A549 treated with DMSO at 1 μM for 4 hours (cell line): ENCODE results near the gene ASMTL. TPM values are rescaled to one million over a fixed set of nuclear protein-coding genes. Genes with fewer than 3 reads are reported as not detected.

Source experiments
- total RNA-seq: library from RNA; stranded (reverse); fragments of 200-300 nt; extraction: Qiagen RNA extraction; gene quantifications from 5 replicates; pipeline ENCODE4 v1.2.3, GENCODE V29; 2022; ENCODE audit warnings: low read depth

The ASMTL gene, protein sequence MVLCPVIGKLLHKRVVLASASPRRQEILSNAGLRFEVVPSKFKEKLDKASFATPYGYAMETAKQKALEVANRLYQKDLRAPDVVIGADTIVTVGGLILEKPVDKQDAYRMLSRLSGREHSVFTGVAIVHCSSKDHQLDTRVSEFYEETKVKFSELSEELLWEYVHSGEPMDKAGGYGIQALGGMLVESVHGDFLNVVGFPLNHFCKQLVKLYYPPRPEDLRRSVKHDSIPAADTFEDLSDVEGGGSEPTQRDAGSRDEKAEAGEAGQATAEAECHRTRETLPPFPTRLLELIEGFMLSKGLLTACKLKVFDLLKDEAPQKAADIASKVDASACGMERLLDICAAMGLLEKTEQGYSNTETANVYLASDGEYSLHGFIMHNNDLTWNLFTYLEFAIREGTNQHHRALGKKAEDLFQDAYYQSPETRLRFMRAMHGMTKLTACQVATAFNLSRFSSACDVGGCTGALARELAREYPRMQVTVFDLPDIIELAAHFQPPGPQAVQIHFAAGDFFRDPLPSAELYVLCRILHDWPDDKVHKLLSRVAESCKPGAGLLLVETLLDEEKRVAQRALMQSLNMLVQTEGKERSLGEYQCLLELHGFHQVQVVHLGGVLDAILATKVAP
- 16.9 to 20.6 TPM (median 19.6 TPM) in 5 replicates for total RNA-seq

DNA sequence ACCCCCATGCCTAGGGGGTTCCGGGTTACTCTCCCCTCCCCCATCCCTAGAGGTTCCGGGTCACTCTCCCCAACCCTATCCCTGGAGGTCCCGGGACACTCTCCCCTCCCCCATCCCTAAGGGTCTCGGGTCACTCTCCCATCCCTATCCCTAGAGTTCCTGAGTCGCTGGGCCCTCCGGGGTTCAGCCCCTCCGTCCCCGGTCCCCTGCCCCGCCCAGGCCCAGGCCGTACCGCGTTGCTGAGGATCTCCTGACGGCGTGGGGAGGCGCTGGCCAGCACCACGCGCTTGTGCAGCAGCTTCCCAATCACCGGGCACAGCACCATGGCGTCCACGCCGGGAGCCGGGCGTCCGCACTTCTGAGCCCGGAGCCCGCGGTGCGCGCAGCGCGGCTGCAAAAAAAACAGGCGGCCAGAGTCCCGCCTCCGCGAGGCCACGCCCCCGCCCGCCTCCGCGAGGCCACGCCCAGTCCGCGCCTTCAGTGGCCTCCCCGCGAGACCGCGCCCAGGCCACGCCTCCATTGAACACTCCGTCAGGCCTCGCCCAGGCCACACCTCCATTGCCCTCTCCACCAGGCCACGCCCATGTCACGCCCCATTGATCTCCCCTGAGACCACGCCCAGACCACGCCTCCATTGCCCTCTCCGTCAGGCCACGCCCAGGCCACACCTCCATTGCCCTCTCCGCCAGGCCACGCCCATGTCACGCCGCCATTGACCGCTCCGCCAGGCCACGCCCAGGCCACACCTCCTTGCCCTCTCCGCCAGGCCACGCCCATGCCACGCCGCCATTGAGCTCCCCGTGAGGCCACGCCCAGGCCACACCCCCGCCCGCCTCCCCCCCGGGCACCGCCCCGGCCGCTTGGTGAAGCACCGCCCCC is at the start of gene ASMTL:
ASMTL (minus strand) TSS at position 394 of the 879 bp plus-strand sequence; CDS start at position 325, 69 bp downstream.

DNA sequence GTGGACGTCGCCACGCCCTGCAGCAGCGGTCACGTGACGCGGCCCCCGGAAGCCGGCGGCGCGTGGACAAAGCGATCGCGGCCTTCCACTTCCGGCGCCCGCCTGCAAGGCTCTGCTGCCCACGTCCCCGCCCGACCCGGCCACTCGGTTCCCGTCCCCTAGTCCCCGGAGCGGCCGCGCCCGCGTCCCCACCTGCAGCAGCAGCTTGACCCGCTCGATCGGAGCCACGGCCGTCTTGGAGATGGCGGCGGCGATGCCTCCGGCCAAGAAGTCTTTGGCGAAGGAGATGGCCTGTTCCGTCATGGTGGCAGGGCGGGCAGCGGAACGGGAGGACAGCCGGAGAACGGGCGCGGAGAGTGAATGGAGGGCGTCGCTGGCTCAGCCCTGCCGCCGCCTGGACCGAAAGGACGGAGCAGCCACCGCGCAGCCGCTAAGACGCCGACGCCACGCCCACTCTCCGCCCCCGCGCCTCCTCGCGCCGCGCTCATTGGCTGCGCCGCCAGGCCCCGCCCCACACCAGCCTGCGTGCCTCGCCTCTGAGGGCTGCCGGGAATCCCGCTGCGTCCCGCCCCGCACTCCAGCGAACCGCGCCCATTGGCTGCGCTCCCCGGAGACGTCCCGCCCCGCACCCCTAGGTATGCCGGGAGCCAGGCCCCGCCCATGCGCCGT is 60.9 kb downstream of the ASMTL start, which contains the start of gene SLC25A6:
SLC25A6 (minus strand) TSS at position 407 of the 669 bp plus-strand sequence; CDS start at position 303, 104 bp downstream.

Other genes starting within 250 kb of the ASMTL start
- gene CRLF2, start 240.3 kb downstream of the ASMTL start, total RNA-seq, result 1.4 to 1.8 TPM (median 1.8 TPM) in 5 replicates
- gene CSF2RA, start 184.1 kb downstream of the ASMTL start, total RNA-seq, result 3.8 to 6.1 TPM (median 4.6 TPM) in 5 replicates
- gene IL3RA, start 116.1 kb downstream of the ASMTL start, total RNA-seq, result 0.10 to 0.42 TPM (median 0.21 TPM) in 5 replicates
- gene SLC25A6, start 60.8 kb downstream of the ASMTL start, total RNA-seq, result 424 to 488 TPM (median 443 TPM) in 5 replicates
- 0.02 TPM in 1 of 5 replicates, not detected in the others for gene P2RY8, start 84.3 kb upstream of the ASMTL start, total RNA-seq
- 25.4 to 38.6 TPM (median 37.1 TPM) in 5 replicates for gene AKAP17A, start 138.7 kb upstream of the ASMTL start, total RNA-seq
- 0.17 to 0.38 TPM (median 0.34 TPM) in 3 of 5 replicates, not detected in the others for gene ASMT, start 162.2 kb upstream of the ASMTL start, total RNA-seq